GM19397 (cell line): ENCODE measurements around the gene TPI1.
"Not testable (repeated sequence)": the region's sequence is repeated elsewhere in the genome, so short reads cannot be mapped to it uniquely, and the experiment has no call there.

Source experiments
- ATAC-seq: cut with Tn5 transposase; IDR thresholded peaks from one replicate; pipeline ENCODE4 v1.9.1; 2021; ENCODE audit warnings: mild to moderate bottlenecking, moderate library complexity; ENCODE audit not compliant: unreplicated experiment

The TPI1 gene

GRCh38 chr12:6890789-6891645 lies 23.7 kb downstream of the TPI1 start:
- peak; percentile 93 for ATAC-seq

DNA sequence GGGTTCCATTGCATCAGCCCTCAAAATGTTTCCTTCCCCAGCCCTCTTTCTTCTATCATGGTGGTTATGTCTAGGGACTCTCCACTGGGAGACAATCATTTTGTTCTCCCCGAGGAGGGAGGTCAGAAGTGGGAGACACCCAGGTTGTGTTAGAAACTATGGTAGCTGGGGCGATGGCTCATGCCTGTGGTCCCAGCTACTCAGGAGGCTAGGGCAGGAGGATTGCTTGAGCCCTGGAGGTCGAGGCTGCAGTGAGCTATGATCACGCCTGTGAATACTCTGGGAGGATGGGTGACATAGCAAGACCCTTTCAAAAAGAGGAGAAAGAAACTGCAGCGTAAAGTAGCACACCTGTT lies 24.3 kb downstream of the TPI1 start:
- ATAC-seq, result no peak

DNA sequence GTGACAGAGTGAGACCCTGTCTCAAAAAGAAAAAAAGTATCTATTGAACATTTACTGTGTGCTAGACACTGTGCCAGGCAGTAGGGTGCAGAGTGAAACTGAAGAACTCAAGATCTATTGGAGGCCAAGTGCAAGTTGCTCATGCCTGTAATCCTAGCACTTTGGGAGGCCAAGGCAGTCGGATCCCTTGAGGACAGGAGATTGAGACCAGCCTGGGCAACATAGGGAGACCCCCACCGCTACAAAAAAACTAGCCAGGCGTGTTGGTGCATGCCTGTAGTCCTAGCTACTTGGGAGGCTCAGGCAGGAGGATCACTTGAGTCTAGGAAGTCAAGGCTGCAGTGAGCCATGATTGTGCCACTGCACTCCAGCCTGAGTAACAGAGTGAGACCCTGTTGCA lies 25.4 kb downstream of the TPI1 start:
- not testable (repeated sequence) for ATAC-seq

- no peak for ATAC-seq
These were observed 27.0 kb downstream of the TPI1 start for GRCh38 chr12:6894321-6894720.

GRCh38 chr12:6896846-6897435 lies 29.6 kb downstream of the TPI1 start:
- ATAC-seq, result no peak

DNA sequence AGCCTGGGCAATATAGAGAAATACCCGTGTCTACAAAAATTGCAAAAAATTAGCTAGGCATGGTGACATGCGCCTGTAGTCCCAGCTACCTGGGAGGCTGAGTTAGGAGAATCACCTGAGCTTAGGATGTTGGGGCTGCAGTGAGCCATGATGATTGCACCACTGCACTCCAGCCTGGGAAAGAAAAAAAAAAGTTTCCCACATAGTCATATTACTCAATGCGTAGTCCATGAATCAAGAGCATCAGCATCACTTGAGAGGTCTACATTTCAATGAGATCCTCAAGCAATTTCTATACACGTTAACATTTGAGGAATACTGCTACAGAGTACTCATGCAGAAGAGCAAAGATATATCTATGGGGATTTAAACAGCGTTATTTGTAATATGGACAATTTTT lies 32.1 kb downstream of the TPI1 start:
- no peak for ATAC-seq

GRCh38 chr12:6899837-6900519 lies 32.6 kb downstream of the TPI1 start:
- ATAC-seq, result no peak

GRCh38 chr12:6902448-6902847 lies 35.1 kb downstream of the TPI1 start:
- ATAC-seq, result no peak

DNA sequence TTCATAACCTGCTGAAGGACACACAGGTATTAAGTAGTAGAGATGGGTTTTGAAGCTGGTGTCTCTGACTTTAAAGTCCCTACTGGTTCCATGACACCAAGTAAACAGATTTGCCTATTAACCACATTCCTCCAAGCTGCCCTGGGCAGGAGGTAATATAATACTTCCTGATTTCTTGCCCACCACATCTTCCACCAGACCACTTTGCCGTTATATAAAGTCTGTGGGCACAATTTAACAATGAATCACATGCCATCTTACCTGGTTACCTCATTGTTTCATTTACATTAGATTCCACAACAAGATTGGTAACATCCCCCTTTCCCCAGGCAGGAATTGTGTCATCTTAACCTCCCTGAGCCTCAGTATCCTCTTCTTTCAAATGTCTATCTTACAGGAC lies 36.4 kb downstream of the TPI1 start:
- no peak for ATAC-seq

- peak; percentile 91 for ATAC-seq
These were observed 37.2 kb downstream of the TPI1 start, which contains the start of gene LRRC23 for GRCh38 chr12:6904280-6905276. Gene LRRC23 (plus strand): TSS chr12:6904822. CDS start chr12:6905634, 812 bp downstream.

- no peak for ATAC-seq
These were observed 38.2 kb downstream of the TPI1 start for GRCh38 chr12:6905414-6906040.

DNA sequence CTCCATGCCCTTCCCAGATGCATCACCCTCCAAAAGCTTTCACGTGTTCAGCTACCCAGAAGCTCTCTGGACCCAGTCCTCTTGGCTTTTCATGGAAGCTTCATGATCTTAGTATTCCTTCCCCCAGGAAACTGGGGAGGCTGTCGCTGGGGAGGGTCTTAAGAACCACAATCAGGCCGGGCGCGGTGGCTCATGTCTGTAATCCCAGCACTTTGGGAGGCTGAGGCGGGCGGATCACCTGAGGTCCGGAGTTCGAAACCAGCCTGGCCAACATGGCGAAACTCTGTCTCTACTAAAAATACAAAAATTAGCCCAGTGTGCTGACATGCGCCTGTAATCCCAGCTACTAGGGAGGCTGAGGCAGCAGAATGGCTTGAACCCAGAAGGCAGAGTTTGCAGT lies 40.8 kb downstream of the TPI1 start:
- not testable (repeated sequence) for ATAC-seq

DNA sequence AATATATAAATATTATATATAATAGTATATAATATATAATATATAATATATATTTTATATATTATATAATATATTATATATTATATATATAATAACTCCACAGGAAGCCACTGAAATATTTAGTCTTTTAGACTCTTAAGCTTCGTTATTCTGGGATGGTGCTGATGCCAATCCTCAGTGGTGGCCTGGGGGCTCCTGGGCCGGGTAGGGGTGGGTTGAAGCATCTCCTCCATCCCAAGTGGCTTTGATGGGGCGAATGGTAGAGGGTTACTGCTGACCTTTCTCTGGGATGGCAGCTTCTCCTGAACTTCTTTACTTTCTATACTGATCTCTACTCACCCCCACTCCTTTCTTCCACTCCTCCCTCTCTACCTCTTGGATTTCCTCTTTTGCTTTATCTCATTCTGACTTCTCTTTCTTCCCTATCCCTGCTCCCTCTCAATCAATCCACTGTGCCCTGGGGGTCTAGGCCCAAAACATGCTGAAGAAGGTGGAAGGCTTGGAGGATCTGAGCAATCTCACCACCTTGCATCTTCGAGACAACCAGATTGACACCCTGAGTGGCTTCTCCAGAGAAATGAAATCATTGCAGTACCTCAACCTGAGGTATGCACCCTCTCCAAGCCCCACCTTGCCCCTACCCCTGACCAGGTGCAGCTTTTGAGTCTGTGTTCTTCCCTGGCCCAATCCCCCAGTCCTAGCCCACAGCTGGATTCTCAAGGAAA lies 42.3 kb downstream of the TPI1 start:
- ATAC-seq, result no peak

GRCh38 chr12:6912164-6912935 lies 45.0 kb downstream of the TPI1 start:
- ATAC-seq, result no peak

- peak; percentile 59 for ATAC-seq
These were observed 47.1 kb downstream of the TPI1 start, which contains the start of gene ENO2 for GRCh38 chr12:6914246-6914946. Gene ENO2 (plus strand): TSS chr12:6914580. CDS start chr12:6915833, 1,253 bp downstream.

- ATAC-seq, result no peak
These were observed 47.8 kb downstream of the TPI1 start for GRCh38 chr12:6914947-6915788.

GRCh38 chr12:6915789-6916285 lies 48.5 kb downstream of the TPI1 start:
- ATAC-seq, result no peak
